K562 (cell line): Measurements from ENCODE around the gene IFITM2. TPM values are rescaled to one million over a fixed set of nuclear protein-coding genes. Genes with fewer than 3 reads are reported as not detected.

Experiments
- ATAC-seq: fragments of 200-7000 bp; cut with Tn5 transposase; 3 replicates; pipeline ENCODE4 v1.9.1; 2020; ENCODE audit warnings: moderate library complexity
- BruUV-seq: library from RNA; stranded (reverse); fragments of 400-500 nt; replicated peaks from 2 replicates; lab custom pipeline; 2021; lab: Mats Ljungman, UMichigan
- CTCF ChIA-PET: fragments of 300-600 bp; formaldehyde crosslinking; extraction: SDS; loops from one replicate; lab custom pipeline; 2021; ENCODE audit warnings: low intra/inter-chr PET ratio; lab: Yijun Ruan, JAX
- POLR2A ChIA-PET: fragments of 300-600, 350-650 bp; sonication (Branson Sonifier 250); formaldehyde crosslinking; extraction: SDS; loops from one replicate; lab custom pipeline; 2021; ENCODE audit warnings: antibody characterized with exemption, inconsistent platforms; lab: Yijun Ruan, JAX
- DNase-seq, 4 experiments: peaks; one replicate each; pipeline versions ENCODE4 v3.0.0 to v3.0.0-alpha.2; 2011 to 2018; ENCODE audit warnings: low spot score in 3 of 4, mixed read lengths in 3 of 4; ENCODE audit errors: extremely low read depth in 1 of 4
- FAIRE-seq: peaks from 2 replicates; lab custom pipeline; 2011; peaks lifted over from hg19 to GRCh38; lab: Jason Lieb, UNC
- H2AFZ ChIP-seq: 2 replicates; pipeline ENCODE4 v1.6.0; 2011; ENCODE audit warnings: low read depth, low read length, control low read depth, inconsistent platforms
- H3K27ac ChIP-seq: fragments of 200-600 bp; 3 replicates; pipeline ENCODE4 v1.8.0; 2011; ENCODE audit warnings: low read depth, mild to moderate bottlenecking, control low read depth, inconsistent platforms, low read length, moderate library complexity, mixed read lengths; ENCODE audit errors: extremely low read depth
- H3K27me3 ChIP-seq, 2 experiments: fragments of 300-600 bp in 1 of 2; 2 replicates in 1 of 2; 3 replicates in 1 of 2; pipeline versions ENCODE4 v1.6.0 to v1.8.0; 2011; ENCODE audit warnings: inconsistent platforms in 2 of 2, low read length in 2 of 2, mild to moderate bottlenecking in 1 of 2, mixed read lengths in 1 of 2, moderate library complexity in 1 of 2; ENCODE audit not compliant: control insufficient read depth in 2 of 2, insufficient read depth in 2 of 2
- H3K36me3 ChIP-seq: fragments of 300-600 bp; 3 replicates; pipeline ENCODE4 v1.8.0; 2011; ENCODE audit warnings: mild to moderate bottlenecking, low read length, inconsistent platforms; ENCODE audit not compliant: control insufficient read depth, insufficient read depth
- H3K4me1 ChIP-seq, 2 experiments: fragments of 200-600 bp in 1 of 2; replicated peaks in 1 of 2; 2 replicates in 1 of 2; 3 replicates in 1 of 2; pipeline versions ENCODE4 v1.5.1 to v1.8.0; 2011; ENCODE audit warnings: inconsistent platforms in 2 of 2, low read length in 2 of 2, mild to moderate bottlenecking in 1 of 2, mixed read lengths in 1 of 2, moderate library complexity in 1 of 2; ENCODE audit not compliant: control insufficient read depth in 2 of 2, insufficient read depth in 2 of 2
- H3K4me2 ChIP-seq: 2 replicates; pipeline ENCODE4 v1.6.1; 2011; ENCODE audit warnings: low read length, control low read depth, inconsistent platforms, mixed read lengths; ENCODE audit not compliant: insufficient read depth
- H3K4me3 ChIP-seq: fragments of 200-600 bp; sonication (generic), shearing (Covaris generic); 2 replicates; pipeline ENCODE4 v1.5.1; 2016; ENCODE audit warnings: control low read depth, inconsistent platforms
- H3K79me2 ChIP-seq: fragments of 200-600 bp; 3 replicates; pipeline ENCODE4 v1.8.0; 2011; ENCODE audit warnings: low read length, inconsistent platforms; ENCODE audit not compliant: control insufficient read depth, insufficient read depth
- H3K9ac ChIP-seq, 2 experiments: 2 replicates each; pipeline versions ENCODE4 v1.6.0 to v1.6.1; 2011; ENCODE audit warnings: low read depth in 2 of 2, low read length in 2 of 2, control low read depth in 1 of 2, inconsistent platforms in 1 of 2, mild to moderate bottlenecking in 1 of 2, mixed read lengths in 1 of 2; ENCODE audit not compliant: insufficient read depth in 1 of 2
- H3K9me1 ChIP-seq: one replicate; pipeline ENCODE4 v1.6.0; 2011; ENCODE audit warnings: inconsistent platforms, mild to moderate bottlenecking, low read length, moderate library complexity; ENCODE audit not compliant: control insufficient read depth, insufficient read depth
- H3K9me3 ChIP-seq: replicated peaks from 2 replicates; pipeline ENCODE4 v1.5.1; 2011; ENCODE audit warnings: low read depth, low read length, inconsistent platforms; ENCODE audit not compliant: control insufficient read depth, insufficient read depth
- H4K20me1 ChIP-seq: replicated peaks from 2 replicates; pipeline ENCODE4 v1.6.1; 2011; ENCODE audit warnings: low read length, inconsistent platforms, mixed read lengths; ENCODE audit not compliant: control insufficient read depth, insufficient read depth
- BCL6 ChIP-seq: fragments of 250-450 bp; sonication (Bioruptor Pico); IDR thresholded peaks from 2 replicates; pipeline ENCODE4 v1.4.0; 2020
- CCNT2 ChIP-seq: IDR thresholded peaks from 2 replicates; pipeline ENCODE4 v1.6.1; 2011; ENCODE audit warnings: borderline replicate concordance, low read depth, mild to moderate bottlenecking, moderate library complexity, mixed read lengths, low read length; ENCODE audit not compliant: insufficient read length; ENCODE audit errors: extremely low read depth
- EHMT2 ChIP-seq: fragments of 450-650 bp; IDR thresholded peaks from 2 replicates; pipeline ENCODE4 v1.6.1; 2018; ENCODE audit warnings: antibody characterized with exemption
- ETV6 ChIP-seq, 3 experiments: fragments of 150-350 bp in 1 of 3; sonication (generic) in 1 of 3; formaldehyde crosslinking in 1 of 3; IDR thresholded peaks; 2 replicates each; pipeline versions ENCODE4 v1.6.1 to v1.8.0; 2014 to 2022; ENCODE audit warnings: borderline replicate concordance in 2 of 3, low read depth in 2 of 3, antibody characterized with exemption in 1 of 3, low read length in 1 of 3, mild to moderate bottlenecking in 1 of 3, missing genetic modification reagents in 1 of 3
- KDM2B ChIP-seq: fragments of 250-450 bp; sonication (Bioruptor Pico); IDR thresholded peaks from 2 replicates; pipeline ENCODE4 v1.8.0; 2021; ENCODE audit warnings: mild to moderate bottlenecking, moderate library complexity
- RBFOX2 ChIP-seq: fragments of 200-400 bp; formaldehyde crosslinking; IDR thresholded peaks from 2 replicates; pipeline ENCODE4 v1.6.1; 2017; ENCODE audit warnings: low read depth, mild to moderate bottlenecking, low read length, moderate library complexity
- WGBS: fragments of 100-300 bp; shearing (Covaris generic); methylation state at CpG from one replicate; pipeline ENCODE4 v1.1.6; 2016; ENCODE audit warnings: low coverage, mixed read lengths; ENCODE audit not compliant: insufficient coverage; ENCODE audit errors: missing lambda C conversion rate; 5-methylcytosine and 5-hydroxymethylcytosine counted together
- in situ Hi-C: fragments of 300-500 bp; cut with MboI; formaldehyde crosslinking; loops from 4 replicates; pipeline ENCODE4 v1.15.0; 2018; ENCODE audit warnings: inconsistent platforms, mixed read lengths
- intact Hi-C: fragments of 100-400 bp; cut with micrococcal nuclease; formaldehyde crosslinking; loops from 2 replicates; pipeline ENCODE4 v1.14.2; 2022
- polyA plus RNA-seq, 8 experiments: library from polyadenylated mRNA; depleted of rRNA in 4 of 8; stranded (reverse) in 5 of 8; unstranded in 3 of 8; fragments of >200 nt; fragmentation: Nextera tagmentation in 2 of 8; fragmentation: Illumina TruSeq in 1 of 8; extraction: Ambion mirVana in 2 of 8; extraction: Trizol in 1 of 8; gene quantifications; 2 replicates each; pipeline versions ENCODE4 v1.2.1 to v1.2.3, GENCODE V29; 2011 to 2014; ENCODE audit warnings: inconsistent platforms in 1 of 8, missing spikeins in 1 of 8
- total RNA-seq, 7 experiments: library from RNA; depleted of rRNA in 6 of 7; stranded (reverse); fragments of >200 nt in 6 of 7; fragmentation: Illumina TruSeq in 2 of 7; extraction: Trizol in 2 of 7; gene quantifications; 2 replicates each; pipeline versions ENCODE4 v1.2.1 to v1.2.3, GENCODE V29; 2011 to 2021; ENCODE audit warnings: low replicate concordance in 1 of 7
- TF ChIP-seq, protein P1 (sequence below): fragments of 450-650 bp; IDR thresholded peaks from 2 replicates; pipeline ENCODE4 v1.6.1; 2016

The IFITM2 gene
- total and polyA plus RNA-seq, 9 of the 15 experiments (the other 6 are each of a cell fraction or from before 2014, with no cell fraction given), result 52.8 to 4,872 (median 356) TPM

- H3K9ac ChIP-seq, result peak overlapping the region in 1 of 2 experiments; percentile 76; a peak in 2 of 4 replicates
- ChIA-PET CTCF (no interaction called here), POLR2A (interaction anchor here (0.6 kb wide), 1 partner anchor 41 kb away, joined by 3 read pairs; no protein-coding TSS in a partner anchor)
- ATAC-seq (no peak), DNase-seq (no peak), FAIRE-seq (no peak)
- TF ChIP-seq BCL6 (CRISPR knock-in tag), result no peak
- 0 out of 2 replicates have a peak, but pooled peaks have one; percentile 4 for TF ChIP-seq RBFOX2
- TF ChIP-seq, protein P1, sequence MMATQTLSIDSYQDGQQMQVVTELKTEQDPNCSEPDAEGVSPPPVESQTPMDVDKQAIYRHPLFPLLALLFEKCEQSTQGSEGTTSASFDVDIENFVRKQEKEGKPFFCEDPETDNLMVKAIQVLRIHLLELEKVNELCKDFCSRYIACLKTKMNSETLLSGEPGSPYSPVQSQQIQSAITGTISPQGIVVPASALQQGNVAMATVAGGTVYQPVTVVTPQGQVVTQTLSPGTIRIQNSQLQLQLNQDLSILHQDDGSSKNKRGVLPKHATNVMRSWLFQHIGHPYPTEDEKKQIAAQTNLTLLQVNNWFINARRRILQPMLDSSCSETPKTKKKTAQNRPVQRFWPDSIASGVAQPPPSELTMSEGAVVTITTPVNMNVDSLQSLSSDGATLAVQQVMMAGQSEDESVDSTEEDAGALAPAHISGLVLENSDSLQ, result no peak
- TF ChIP-seq ETV6 (IDR thresholded peaks at IDR 0.05; ENCODE audit: borderline replicate concordance in 1 of 2, low read depth in 2 of 2, low read length in 1 of 2), result no peak
- no peak for TF ChIP-seq ETV6 (CRISPR knock-in tag; IDR thresholded peaks at IDR 0.05; ENCODE audit: borderline replicate concordance)
- TF ChIP-seq KDM2B (CRISPR knock-in tag), result no peak
- no peak for TF ChIP-seq CCNT2
- TF ChIP-seq EHMT2, result no peak
- 83% methylated on average over 24 of the region's 29 CpGs for WGBS
- no peaks in the 10 kb centered on the region for H3K27me3 ChIP-seq
- peaks cover 18 to 72% of the 10 kb centered on the region in 2 experiments; a peak in 4 of 5 replicates for H3K4me1 ChIP-seq
- no peaks in the 10 kb centered on the region for H3K9me1 ChIP-seq
- H3K79me2 ChIP-seq, result peaks cover 29% of the 10 kb centered on the region
- in situ Hi-C loops (no loop called here), intact Hi-C loops (no loop called here)
- no peak overlapping the region for H3K27ac ChIP-seq
- BruUV-seq, result no TSS peak
- H3K9me3 ChIP-seq, result no peaks in the 10 kb centered on the region; the same call in 1 of the 2 replicates
- H3K4me3 ChIP-seq, result no peak overlapping the region
- H3K4me2 ChIP-seq, result no peak overlapping the region
- no peaks in the 10 kb centered on the region for H4K20me1 ChIP-seq
- H2AFZ ChIP-seq, result no peak overlapping the region
- H3K36me3 ChIP-seq, result peaks cover 10% of the 10 kb centered on the region; the same call in 1 of the 3 replicates
These were observed 22.4 kb upstream of the IFITM2 start for GRCh38 chr11:285021-285893.
